GM18505 (cell line): Measurements from ENCODE around the gene KRI1.
A peak's percentile ranks its signal among the peaks of the same experiment; 100 is the strongest.
"Not testable (repeated sequence)": the region's sequence is repeated elsewhere in the genome, so short reads cannot be mapped to it uniquely, and the experiment has no call there.

Experiments used
- ATAC-seq: cut with Tn5 transposase; IDR thresholded peaks from one replicate; pipeline ENCODE4 v1.9.1; 2021; ENCODE audit not compliant: unreplicated experiment
- POLR2A ChIP-seq: IDR thresholded peaks from 4 replicates; pipeline ENCODE4 v1.6.1; 2011; ENCODE audit warnings: borderline replicate concordance; ENCODE audit not compliant: insufficient read depth, insufficient read length; ENCODE audit errors: extremely low read depth

Gene KRI1

GRCh38 chr19:10544753-10545251, 21.0 kb downstream of the KRI1 start:
- TF ChIP-seq POLR2A = no peak
- ATAC-seq = no peak

DNA sequence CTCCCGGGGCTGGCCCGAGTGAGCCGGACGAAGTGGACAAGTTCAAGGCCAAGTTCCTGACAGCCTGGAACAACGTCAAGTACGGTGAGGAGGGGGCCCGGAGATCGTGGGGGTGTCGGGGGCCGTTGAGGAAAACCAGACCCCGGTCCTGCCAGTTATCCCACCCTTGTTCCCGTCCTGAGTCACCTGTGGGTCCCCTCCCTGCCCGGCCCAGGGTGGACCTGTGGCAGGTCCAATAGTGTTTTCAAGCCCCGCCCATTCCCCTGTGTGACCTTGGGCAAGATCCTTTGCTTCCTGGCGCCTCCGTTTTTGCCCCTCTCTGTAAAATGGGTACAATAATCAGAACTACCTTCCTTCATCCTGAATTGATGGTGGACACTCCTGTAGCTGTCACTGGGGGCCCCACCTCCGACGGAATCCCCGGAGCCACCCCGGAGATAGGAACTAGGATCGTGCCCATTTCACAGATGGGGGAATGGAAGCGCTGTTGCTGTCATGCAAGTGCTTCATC, 21.5 kb downstream of the KRI1 start:
- TF ChIP-seq POLR2A = no peak
- ATAC-seq = peak; percentile 11

DNA sequence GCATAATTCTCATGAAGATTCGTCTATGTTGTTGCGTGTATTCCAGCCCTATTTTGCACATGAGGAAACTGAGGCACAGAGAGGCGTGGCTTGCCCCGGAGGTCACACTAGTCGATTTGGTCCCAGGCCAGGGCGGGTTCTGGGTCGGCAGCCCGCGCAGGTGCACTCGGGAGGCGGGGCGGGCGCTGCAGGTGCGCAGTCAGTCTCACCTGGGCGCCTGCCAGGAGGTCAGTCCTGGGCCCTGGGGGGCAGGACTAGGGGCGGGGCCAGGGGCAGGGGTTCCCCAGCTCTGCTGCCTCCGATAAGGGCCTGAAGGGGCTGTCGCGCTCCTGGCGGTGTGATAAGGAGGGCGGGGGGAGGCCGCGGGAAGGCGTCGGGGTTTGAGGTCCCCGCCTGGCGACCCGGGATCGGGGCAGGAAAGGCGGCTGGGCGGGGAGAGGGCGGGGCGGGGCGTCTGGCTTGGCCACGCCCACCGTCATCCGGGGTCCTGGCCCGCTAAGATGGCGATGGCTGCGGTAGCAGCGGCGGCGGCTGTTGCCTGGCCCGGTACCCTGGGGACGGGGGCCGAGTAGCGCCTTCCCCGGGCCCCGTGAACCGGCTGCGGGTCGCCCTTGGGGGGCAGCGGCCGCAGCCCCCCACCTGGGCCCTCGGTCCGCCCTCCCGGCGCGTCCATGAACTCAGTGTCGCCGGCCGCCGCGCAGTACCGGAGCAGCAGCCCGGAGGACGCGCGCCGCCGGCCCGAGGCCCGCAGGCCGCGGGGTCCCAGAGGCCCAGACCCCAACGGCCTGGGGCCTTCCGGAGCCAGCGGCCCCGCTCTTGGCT, 22.2 kb downstream of the KRI1 start, which contains the start of gene ATG4D:
Gene ATG4D (plus strand): TSS at position 485 of the 822 bp plus-strand sequence. CDS start 187 bp downstream, at position 672.
- peak; percentile 85 for TF ChIP-seq POLR2A
- ATAC-seq = peak; percentile 57

GRCh38 chr19:10543059-10543419, 22.8 kb downstream of the KRI1 start:
- no peak for TF ChIP-seq POLR2A
- ATAC-seq = no peak

GRCh38 chr19:10539016-10539415, 26.8 kb downstream of the KRI1 start:
- not testable (repeated sequence) for ATAC-seq

DNA sequence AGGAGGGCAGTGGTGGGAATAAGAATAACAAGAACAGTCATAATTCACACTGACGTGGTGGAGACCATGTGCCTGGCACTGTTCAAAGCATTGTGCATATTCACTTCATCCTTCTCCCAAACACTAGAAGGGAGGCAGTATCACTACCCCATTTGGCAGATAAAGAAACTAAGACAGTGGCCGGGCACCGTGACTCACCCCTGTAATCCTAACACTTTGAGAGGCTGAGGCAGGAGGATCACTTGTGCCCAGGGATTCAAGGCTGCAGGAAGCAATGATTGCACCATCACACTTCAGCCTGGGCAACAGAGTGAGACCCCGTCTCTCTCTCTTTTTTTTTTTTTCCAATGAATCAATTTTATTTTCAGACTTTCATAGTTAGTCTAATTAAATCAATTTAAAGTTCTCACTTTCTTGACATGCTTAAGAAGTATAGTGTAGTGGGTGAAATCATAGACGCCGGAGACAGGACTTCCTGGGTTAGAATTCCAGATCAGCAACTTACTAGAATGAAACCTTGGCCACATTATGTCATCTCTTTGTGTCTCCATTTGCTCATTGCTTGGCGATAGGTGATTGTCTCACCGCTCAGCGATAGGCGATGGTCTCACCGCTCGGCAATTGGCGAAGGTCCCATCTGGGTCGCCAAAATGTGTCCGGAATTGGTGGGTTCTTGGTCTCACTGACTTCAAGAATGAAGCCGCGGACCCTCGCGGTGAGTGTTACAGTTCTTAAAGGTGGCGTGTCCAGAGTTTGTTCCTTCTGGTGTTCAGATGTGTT, 27.4 kb downstream of the KRI1 start:
- no peak for ATAC-seq
- TF ChIP-seq POLR2A = no peak

- ATAC-seq = no peak
- no peak for TF ChIP-seq POLR2A
Observed at GRCh38 chr19:10537668-10538067, 28.1 kb downstream of the KRI1 start.

DNA sequence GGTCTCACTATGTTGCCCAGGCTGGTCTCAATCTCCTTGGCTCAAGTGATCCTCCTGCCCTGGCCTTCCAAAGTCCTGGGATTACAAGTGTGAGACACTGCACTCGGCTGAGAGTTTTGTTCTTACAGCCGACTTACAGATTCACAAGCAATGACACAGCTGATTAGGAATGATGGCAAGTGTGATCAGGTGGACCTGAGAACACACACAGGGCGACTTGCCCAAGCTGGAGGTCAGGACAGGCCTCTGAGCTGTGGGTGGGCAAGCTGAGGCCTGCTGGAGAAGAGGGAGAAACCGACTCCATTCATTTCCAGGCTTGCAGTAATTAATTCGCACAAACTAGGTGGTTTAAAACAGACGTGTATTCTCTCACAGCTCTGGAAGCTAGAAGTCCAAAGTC, 30.2 kb downstream of the KRI1 start:
- ATAC-seq = no peak

GRCh38 chr19:10533646-10534386, 32.0 kb downstream of the KRI1 start:
- TF ChIP-seq POLR2A = no peak
- no peak for ATAC-seq

More for the DNA sequence above, 30.2 kb downstream of the KRI1 start:
- no peak for TF ChIP-seq POLR2A

DNA sequence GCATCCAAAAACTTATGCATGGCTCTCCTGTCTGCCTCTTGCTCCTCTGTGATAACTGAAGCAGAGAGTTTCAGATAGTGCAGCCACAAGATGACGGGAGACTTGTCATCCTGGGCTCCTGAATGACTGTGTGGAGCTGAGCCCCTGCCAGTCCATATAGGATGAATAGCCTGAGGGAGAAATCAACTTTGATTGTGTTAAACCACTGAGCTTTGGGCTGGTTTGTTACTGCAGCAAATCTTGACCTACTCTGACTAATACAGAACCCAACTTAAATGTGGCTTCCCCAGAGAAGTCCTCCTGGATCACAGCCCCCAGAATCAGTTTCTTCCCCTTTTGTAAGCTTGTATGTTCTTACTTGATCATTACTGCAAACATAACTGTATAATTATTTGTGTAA, 33.4 kb downstream of the KRI1 start:
- no peak for ATAC-seq
- no peak for TF ChIP-seq POLR2A

GRCh38 chr19:10526887-10527286, 38.9 kb downstream of the KRI1 start:
- ATAC-seq = not testable (repeated sequence)

- ATAC-seq = no peak
- TF ChIP-seq POLR2A = no peak
Observed at GRCh38 chr19:10525636-10526035, 40.2 kb downstream of the KRI1 start.

DNA sequence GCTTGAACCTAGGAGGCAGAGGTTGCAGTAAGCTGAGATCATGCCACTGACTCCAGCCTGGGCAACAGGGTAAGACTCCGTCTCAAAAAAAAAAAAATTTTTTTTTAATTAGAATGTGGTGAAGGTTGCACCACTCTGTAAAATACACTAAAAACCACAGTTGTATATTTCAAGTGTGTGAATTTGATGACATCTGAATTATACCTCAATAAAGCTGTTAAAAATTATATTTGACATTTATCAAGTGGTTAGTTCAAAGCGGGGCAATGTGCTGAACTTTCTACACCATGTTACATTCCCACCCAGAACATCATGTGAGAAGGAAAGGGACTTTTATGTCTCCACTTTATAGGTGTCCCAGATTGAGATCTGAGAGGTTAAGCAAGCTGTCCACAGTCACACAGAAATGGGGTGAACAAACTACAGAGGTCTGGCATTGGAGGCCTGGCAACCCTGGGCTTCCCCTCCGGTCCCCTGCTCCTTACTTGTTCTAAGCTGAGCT, 42.6 kb downstream of the KRI1 start:
- TF ChIP-seq POLR2A = no peak
- no peak for ATAC-seq
